HEK293 (cell line): ENCODE results near the gene HCAR2.

Experiments
- CTCF ChIA-PET: fragments of 350-600 bp; formaldehyde crosslinking; extraction: SDS; loops from one replicate; lab custom pipeline; 2021; ENCODE audit warnings: antibody characterized with exemption; lab: Yijun Ruan, JAX
- POLR2A ChIA-PET: fragments of 300-600 bp; formaldehyde crosslinking; extraction: SDS; loops from one replicate; lab custom pipeline; 2020; ENCODE audit warnings: antibody characterized with exemption, inconsistent platforms; lab: Yijun Ruan, JAX
- H3K27ac ChIP-seq: fragments of 200-500 bp; sonication (Bioruptor generic); 2 replicates; pipeline ENCODE4 v1.5.1; 2014; ENCODE audit warnings: low read depth, low read length, control low read depth, inconsistent platforms; ENCODE audit errors: extremely low read depth
- H3K36me3 ChIP-seq, 2 experiments: fragments of 200-500 bp in 1 of 2; sonication (Bioruptor generic) in 1 of 2; 1 replicate in 1 of 2; 2 replicates in 1 of 2; pipeline ENCODE4 v1.5.1; 2014 to 2017; ENCODE audit warnings: inconsistent platforms in 2 of 2, low read length in 2 of 2; ENCODE audit not compliant: control insufficient read depth in 2 of 2, insufficient read depth in 1 of 2
- H3K4me1 ChIP-seq: fragments of 200-500 bp; sonication (Bioruptor generic); 2 replicates; pipeline ENCODE4 v1.5.1; 2014; ENCODE audit warnings: mild to moderate bottlenecking, low read length, inconsistent platforms; ENCODE audit not compliant: control insufficient read depth, insufficient read depth
- H3K4me3 ChIP-seq: 2 replicates; pipeline ENCODE4 v1.5.1; 2011; ENCODE audit warnings: low read depth, mild to moderate bottlenecking, control low read depth, low read length, moderate library complexity
- H3K9me3 ChIP-seq: fragments of 200-500 bp; sonication (Bioruptor generic); 2 replicates; pipeline ENCODE4 v1.5.1; 2014; ENCODE audit warnings: low read depth, low read length, inconsistent platforms; ENCODE audit not compliant: control insufficient read depth, insufficient read depth
- HOXA7 ChIP-seq: sonication (generic); formaldehyde crosslinking; IDR thresholded peaks from 2 replicates; pipeline ENCODE4 v1.8.1; 2022; ENCODE audit warnings: missing genetic modification reagents, borderline replicate concordance
- SALL2 ChIP-seq: fragments of 450-650 bp; formaldehyde crosslinking; IDR thresholded peaks from 2 replicates; pipeline ENCODE4 v1.5.0; 2017; ENCODE audit warnings: missing biosample characterization, mild to moderate bottlenecking, missing genetic modification characterization, borderline replicate concordance
- ZBTB17 ChIP-seq: fragments of 450-650 bp; formaldehyde crosslinking; IDR thresholded peaks from 2 replicates; pipeline ENCODE4 v1.5.1; 2016; ENCODE audit warnings: missing biosample characterization, missing genetic modification characterization
- ZNF175 ChIP-seq: fragments of 450-650 bp; formaldehyde crosslinking; IDR thresholded peaks from 2 replicates; pipeline ENCODE4 v1.5.1; 2016; ENCODE audit warnings: missing biosample characterization, missing genetic modification characterization
- ZNF292 ChIP-seq: fragments of 450-650 bp; formaldehyde crosslinking; IDR thresholded peaks from 2 replicates; pipeline ENCODE4 v1.5.1; 2016; ENCODE audit warnings: low read depth, missing biosample characterization, missing genetic modification characterization, borderline replicate concordance
- ZNF354C ChIP-seq: fragments of 450-650 bp; formaldehyde crosslinking; IDR thresholded peaks from 2 replicates; pipeline ENCODE4 v1.5.1; 2016; ENCODE audit warnings: missing biosample characterization, missing genetic modification characterization, low read depth, borderline replicate concordance
- ZNF623 ChIP-seq: fragments of 450-650 bp; formaldehyde crosslinking; IDR thresholded peaks from 2 replicates; pipeline ENCODE4 v1.5.1; 2016; ENCODE audit warnings: missing biosample characterization, missing genetic modification characterization
- ZNF664 ChIP-seq: fragments of 450-650 bp; formaldehyde crosslinking; IDR thresholded peaks from 2 replicates; pipeline ENCODE4 v1.5.1; 2016; ENCODE audit warnings: missing biosample characterization, missing genetic modification characterization
- ZNF776 ChIP-seq: fragments of 450-650 bp; formaldehyde crosslinking; IDR thresholded peaks from 2 replicates; pipeline ENCODE4 v1.5.0; 2017; ENCODE audit warnings: missing biosample characterization, missing genetic modification characterization, borderline replicate concordance
- TF ChIP-seq, protein P1 (sequence below): fragments of 450-650 bp; formaldehyde crosslinking; IDR thresholded peaks from 2 replicates; pipeline ENCODE4 v1.5.0; 2017; ENCODE audit warnings: missing biosample characterization, missing genetic modification characterization, borderline replicate concordance
- TF ChIP-seq, protein P2 (sequence below): fragments of 450-650 bp; formaldehyde crosslinking; IDR thresholded peaks from 2 replicates; pipeline ENCODE4 v1.5.1; 2016; ENCODE audit warnings: missing biosample characterization, missing genetic modification characterization
- TF ChIP-seq, protein P3 (sequence below): fragments of 450-650 bp; formaldehyde crosslinking; IDR thresholded peaks from 2 replicates; pipeline ENCODE4 v1.5.1; 2016; ENCODE audit warnings: missing biosample characterization, missing genetic modification characterization
- TF ChIP-seq, protein P4 (sequence below): fragments of 450-650 bp; formaldehyde crosslinking; IDR thresholded peaks from 2 replicates; pipeline ENCODE4 v1.5.1; 2016; ENCODE audit warnings: missing biosample characterization, missing genetic modification characterization, borderline replicate concordance
- TF ChIP-seq, protein P5 (sequence below): fragments of 450-650 bp; formaldehyde crosslinking; IDR thresholded peaks from 2 replicates; pipeline ENCODE4 v1.5.1; 2017; ENCODE audit warnings: missing biosample characterization, missing genetic modification characterization

Gene HCAR2

DNA sequence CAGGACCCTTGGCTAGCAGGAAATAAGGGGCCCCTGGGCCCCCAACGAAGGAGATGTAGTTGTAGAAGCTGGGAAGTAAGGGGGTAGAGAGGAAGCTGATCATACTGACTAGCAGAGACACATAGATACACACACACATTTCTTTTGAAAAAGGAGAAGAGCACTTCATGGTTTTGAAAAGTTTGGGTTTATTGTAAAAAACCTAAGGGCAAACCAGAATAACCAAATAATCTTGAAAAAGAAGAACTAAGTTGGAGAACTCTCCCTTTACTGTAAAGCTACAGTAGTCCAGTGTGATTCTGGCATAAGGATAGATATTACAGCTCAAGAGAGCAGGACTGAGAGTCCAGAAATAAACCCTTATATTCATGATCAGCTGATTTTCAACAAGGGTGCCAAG lies 19.2 kb upstream of the HCAR2 start:
- ChIA-PET CTCF (interaction anchor here (0.6 kb wide), 2 partner anchors 17 to 1229 kb away, joined by 3 to 6 read pairs; no protein-coding TSS in a partner anchor), POLR2A (no interaction called here)
- H3K36me3 ChIP-seq: no peaks in the 10 kb centered on the region
- H3K27ac ChIP-seq: no peak overlapping the region
- H3K4me1 ChIP-seq: no peaks in the 10 kb centered on the region
- H3K4me3 ChIP-seq: no peak overlapping the region
- TF ChIP-seq ZNF664 (no peak), ZNF292 (tag by site-specific recombination) (no peak), ZNF175 (tag by site-specific recombination) (no peak), ZBTB17 (tag by site-specific recombination) (no peak), ZNF623 (tag by site-specific recombination) (no peak), SALL2 (tag by site-specific recombination) (no peak), HOXA7 (CRISPR knock-in tag) (no peak), ZNF354C (tag by site-specific recombination) (no peak), ZNF776 (tag by site-specific recombination) (no peak)
- TF ChIP-seq, protein P1, sequence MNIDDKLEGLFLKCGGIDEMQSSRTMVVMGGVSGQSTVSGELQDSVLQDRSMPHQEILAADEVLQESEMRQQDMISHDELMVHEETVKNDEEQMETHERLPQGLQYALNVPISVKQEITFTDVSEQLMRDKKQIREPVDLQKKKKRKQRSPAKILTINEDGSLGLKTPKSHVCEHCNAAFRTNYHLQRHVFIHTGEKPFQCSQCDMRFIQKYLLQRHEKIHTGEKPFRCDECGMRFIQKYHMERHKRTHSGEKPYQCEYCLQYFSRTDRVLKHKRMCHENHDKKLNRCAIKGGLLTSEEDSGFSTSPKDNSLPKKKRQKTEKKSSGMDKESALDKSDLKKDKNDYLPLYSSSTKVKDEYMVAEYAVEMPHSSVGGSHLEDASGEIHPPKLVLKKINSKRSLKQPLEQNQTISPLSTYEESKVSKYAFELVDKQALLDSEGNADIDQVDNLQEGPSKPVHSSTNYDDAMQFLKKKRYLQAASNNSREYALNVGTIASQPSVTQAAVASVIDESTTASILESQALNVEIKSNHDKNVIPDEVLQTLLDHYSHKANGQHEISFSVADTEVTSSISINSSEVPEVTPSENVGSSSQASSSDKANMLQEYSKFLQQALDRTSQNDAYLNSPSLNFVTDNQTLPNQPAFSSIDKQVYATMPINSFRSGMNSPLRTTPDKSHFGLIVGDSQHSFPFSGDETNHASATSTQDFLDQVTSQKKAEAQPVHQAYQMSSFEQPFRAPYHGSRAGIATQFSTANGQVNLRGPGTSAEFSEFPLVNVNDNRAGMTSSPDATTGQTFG (tag by site-specific recombination): no peak
- TF ChIP-seq, protein P2, sequence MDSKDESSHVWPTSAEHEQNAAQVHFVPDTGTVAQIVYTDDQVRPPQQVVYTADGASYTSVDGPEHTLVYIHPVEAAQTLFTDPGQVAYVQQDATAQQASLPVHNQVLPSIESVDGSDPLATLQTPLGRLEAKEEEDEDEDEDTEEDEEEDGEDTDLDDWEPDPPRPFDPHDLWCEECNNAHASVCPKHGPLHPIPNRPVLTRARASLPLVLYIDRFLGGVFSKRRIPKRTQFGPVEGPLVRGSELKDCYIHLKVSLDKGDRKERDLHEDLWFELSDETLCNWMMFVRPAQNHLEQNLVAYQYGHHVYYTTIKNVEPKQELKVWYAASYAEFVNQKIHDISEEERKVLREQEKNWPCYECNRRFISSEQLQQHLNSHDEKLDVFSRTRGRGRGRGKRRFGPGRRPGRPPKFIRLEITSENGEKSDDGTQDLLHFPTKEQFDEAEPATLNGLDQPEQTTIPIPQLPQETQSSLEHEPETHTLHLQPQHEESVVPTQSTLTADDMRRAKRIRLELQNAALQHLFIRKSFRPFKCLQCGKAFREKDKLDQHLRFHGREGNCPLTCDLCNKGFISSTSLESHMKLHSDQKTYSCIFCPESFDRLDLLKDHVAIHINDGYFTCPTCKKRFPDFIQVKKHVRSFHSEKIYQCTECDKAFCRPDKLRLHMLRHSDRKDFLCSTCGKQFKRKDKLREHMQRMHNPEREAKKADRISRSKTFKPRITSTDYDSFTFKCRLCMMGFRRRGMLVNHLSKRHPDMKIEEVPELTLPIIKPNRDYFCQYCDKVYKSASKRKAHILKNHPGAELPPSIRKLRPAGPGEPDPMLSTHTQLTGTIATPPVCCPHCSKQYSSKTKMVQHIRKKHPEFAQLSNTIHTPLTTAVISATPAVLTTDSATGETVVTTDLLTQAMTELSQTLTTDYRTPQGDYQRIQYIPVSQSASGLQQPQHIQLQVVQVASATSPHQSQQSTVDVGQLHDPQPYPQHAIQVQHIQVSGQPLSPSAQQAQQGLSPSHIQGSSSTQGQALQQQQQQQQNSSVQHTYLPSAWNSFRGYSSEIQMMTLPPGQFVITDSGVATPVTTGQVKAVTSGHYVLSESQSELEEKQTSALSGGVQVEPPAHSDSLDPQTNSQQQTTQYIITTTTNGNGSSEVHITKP (tag by site-specific recombination): no peak
- TF ChIP-seq, protein P3, sequence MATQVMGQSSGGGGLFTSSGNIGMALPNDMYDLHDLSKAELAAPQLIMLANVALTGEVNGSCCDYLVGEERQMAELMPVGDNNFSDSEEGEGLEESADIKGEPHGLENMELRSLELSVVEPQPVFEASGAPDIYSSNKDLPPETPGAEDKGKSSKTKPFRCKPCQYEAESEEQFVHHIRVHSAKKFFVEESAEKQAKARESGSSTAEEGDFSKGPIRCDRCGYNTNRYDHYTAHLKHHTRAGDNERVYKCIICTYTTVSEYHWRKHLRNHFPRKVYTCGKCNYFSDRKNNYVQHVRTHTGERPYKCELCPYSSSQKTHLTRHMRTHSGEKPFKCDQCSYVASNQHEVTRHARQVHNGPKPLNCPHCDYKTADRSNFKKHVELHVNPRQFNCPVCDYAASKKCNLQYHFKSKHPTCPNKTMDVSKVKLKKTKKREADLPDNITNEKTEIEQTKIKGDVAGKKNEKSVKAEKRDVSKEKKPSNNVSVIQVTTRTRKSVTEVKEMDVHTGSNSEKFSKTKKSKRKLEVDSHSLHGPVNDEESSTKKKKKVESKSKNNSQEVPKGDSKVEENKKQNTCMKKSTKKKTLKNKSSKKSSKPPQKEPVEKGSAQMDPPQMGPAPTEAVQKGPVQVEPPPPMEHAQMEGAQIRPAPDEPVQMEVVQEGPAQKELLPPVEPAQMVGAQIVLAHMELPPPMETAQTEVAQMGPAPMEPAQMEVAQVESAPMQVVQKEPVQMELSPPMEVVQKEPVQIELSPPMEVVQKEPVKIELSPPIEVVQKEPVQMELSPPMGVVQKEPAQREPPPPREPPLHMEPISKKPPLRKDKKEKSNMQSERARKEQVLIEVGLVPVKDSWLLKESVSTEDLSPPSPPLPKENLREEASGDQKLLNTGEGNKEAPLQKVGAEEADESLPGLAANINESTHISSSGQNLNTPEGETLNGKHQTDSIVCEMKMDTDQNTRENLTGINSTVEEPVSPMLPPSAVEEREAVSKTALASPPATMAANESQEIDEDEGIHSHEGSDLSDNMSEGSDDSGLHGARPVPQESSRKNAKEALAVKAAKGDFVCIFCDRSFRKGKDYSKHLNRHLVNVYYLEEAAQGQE: no peak
- TF ChIP-seq, protein P4, sequence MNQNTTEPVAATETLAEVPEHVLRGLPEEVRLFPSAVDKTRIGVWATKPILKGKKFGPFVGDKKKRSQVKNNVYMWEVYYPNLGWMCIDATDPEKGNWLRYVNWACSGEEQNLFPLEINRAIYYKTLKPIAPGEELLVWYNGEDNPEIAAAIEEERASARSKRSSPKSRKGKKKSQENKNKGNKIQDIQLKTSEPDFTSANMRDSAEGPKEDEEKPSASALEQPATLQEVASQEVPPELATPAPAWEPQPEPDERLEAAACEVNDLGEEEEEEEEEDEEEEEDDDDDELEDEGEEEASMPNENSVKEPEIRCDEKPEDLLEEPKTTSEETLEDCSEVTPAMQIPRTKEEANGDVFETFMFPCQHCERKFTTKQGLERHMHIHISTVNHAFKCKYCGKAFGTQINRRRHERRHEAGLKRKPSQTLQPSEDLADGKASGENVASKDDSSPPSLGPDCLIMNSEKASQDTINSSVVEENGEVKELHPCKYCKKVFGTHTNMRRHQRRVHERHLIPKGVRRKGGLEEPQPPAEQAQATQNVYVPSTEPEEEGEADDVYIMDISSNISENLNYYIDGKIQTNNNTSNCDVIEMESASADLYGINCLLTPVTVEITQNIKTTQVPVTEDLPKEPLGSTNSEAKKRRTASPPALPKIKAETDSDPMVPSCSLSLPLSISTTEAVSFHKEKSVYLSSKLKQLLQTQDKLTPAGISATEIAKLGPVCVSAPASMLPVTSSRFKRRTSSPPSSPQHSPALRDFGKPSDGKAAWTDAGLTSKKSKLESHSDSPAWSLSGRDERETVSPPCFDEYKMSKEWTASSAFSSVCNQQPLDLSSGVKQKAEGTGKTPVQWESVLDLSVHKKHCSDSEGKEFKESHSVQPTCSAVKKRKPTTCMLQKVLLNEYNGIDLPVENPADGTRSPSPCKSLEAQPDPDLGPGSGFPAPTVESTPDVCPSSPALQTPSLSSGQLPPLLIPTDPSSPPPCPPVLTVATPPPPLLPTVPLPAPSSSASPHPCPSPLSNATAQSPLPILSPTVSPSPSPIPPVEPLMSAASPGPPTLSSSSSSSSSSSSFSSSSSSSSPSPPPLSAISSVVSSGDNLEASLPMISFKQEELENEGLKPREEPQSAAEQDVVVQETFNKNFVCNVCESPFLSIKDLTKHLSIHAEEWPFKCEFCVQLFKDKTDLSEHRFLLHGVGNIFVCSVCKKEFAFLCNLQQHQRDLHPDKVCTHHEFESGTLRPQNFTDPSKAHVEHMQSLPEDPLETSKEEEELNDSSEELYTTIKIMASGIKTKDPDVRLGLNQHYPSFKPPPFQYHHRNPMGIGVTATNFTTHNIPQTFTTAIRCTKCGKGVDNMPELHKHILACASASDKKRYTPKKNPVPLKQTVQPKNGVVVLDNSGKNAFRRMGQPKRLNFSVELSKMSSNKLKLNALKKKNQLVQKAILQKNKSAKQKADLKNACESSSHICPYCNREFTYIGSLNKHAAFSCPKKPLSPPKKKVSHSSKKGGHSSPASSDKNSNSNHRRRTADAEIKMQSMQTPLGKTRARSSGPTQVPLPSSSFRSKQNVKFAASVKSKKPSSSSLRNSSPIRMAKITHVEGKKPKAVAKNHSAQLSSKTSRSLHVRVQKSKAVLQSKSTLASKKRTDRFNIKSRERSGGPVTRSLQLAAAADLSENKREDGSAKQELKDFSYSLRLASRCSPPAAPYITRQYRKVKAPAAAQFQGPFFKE (tag by site-specific recombination): no peak
- TF ChIP-seq, protein P5, sequence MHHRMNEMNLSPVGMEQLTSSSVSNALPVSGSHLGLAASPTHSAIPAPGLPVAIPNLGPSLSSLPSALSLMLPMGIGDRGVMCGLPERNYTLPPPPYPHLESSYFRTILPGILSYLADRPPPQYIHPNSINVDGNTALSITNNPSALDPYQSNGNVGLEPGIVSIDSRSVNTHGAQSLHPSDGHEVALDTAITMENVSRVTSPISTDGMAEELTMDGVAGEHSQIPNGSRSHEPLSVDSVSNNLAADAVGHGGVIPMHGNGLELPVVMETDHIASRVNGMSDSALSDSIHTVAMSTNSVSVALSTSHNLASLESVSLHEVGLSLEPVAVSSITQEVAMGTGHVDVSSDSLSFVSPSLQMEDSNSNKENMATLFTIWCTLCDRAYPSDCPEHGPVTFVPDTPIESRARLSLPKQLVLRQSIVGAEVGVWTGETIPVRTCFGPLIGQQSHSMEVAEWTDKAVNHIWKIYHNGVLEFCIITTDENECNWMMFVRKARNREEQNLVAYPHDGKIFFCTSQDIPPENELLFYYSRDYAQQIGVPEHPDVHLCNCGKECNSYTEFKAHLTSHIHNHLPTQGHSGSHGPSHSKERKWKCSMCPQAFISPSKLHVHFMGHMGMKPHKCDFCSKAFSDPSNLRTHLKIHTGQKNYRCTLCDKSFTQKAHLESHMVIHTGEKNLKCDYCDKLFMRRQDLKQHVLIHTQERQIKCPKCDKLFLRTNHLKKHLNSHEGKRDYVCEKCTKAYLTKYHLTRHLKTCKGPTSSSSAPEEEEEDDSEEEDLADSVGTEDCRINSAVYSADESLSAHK: no peak
- TF ChIP-seq, all 188 proteins: peak for 0
- H3K9me3 ChIP-seq: no peaks in the 10 kb centered on the region
